T-helper 2 cell treated with Interferon-gamma antibody and Interleukin-4, amounts not matched to agents 100 ng/mL and 5 ng/mL, for 36 hours (primary cell): ENCODE measurements around the gene MAP3K4. TPM values are rescaled to one million over a fixed set of nuclear protein-coding genes. Genes with fewer than 3 reads are reported as not detected.
"Not testable (repeated sequence)": the region's sequence is repeated elsewhere in the genome, so short reads cannot be mapped to it uniquely, and the experiment has no call there.

Experiments used
- intact Hi-C: fragments of 100-400 bp; cut with micrococcal nuclease; formaldehyde crosslinking; loops from one replicate; pipeline ENCODE4 v1.15.1; 2023
- total RNA-seq: library from RNA; stranded (reverse); gene quantifications from 2 replicates; pipeline ENCODE4 v1.2.3, GENCODE V29; 2022

MAP3K4 gene
- total RNA-seq, 1 donor from 2014 or later: 43.7 TPM

GRCh38 chr6:160967351-160967750, 24.2 kb upstream of the MAP3K4 start:
- intact Hi-C loops: no loop called here

GRCh38 chr6:160967833-160968232, 23.7 kb upstream of the MAP3K4 start:
- intact Hi-C loops: no loop called here

GRCh38 chr6:160971171-160971570, 20.4 kb upstream of the MAP3K4 start:
- intact Hi-C loops: no loop called here

GRCh38 chr6:160972111-160972510, 19.5 kb upstream of the MAP3K4 start:
- intact Hi-C loops: no loop called here

GRCh38 chr6:160972594-160972993, 19.0 kb upstream of the MAP3K4 start:
- intact Hi-C loops: not testable (repeated sequence)

- intact Hi-C loops: no loop called here
These were observed 18.0 kb upstream of the MAP3K4 start for GRCh38 chr6:160973311-160974250.

GRCh38 chr6:160974304-160974771, 17.2 kb upstream of the MAP3K4 start:
- intact Hi-C loops: no loop called here

GRCh38 chr6:160975162-160975561, 16.4 kb upstream of the MAP3K4 start:
- intact Hi-C loops: no loop called here

GRCh38 chr6:160975961-160976360, 15.6 kb upstream of the MAP3K4 start:
- intact Hi-C loops: not testable (repeated sequence)

- intact Hi-C loops: no loop called here
These were observed 13.2 kb upstream of the MAP3K4 start for GRCh38 chr6:160978141-160978901.

- intact Hi-C loops: no loop called here
These were observed 12.4 kb upstream of the MAP3K4 start for GRCh38 chr6:160979061-160979708.

GRCh38 chr6:160983377-160983948, 8.1 kb upstream of the MAP3K4 start:
- intact Hi-C loops: not testable (repeated sequence)

- intact Hi-C loops: no loop called here
These were observed 4.7 kb upstream of the MAP3K4 start for GRCh38 chr6:160986851-160987250.

GRCh38 chr6:160987265-160987664, 4.3 kb upstream of the MAP3K4 start:
- intact Hi-C loops: no loop called here

- intact Hi-C loops: loop anchor here (1.0 to 10.0 kb wide), 7 partner anchors 91 to 1736 kb away; partner anchors contain the start of genes AGPAT4, PACRG and PRKN
These were observed 643 bp upstream of the MAP3K4 start for GRCh38 chr6:160990847-160991405.

GRCh38 chr6:160992061-160992979, 751 bp downstream of the MAP3K4 start:
- intact Hi-C loops: loop anchor here (2.0 to 10.0 kb wide), 7 partner anchors 62 to 1735 kb away; partner anchors contain the start of genes PACRG and PRKN

- intact Hi-C loops: loop anchor here (2.0 to 10.0 kb wide), 7 partner anchors 62 to 1734 kb away; partner anchors contain the start of genes PACRG and PRKN
These were observed 1.4 kb downstream of the MAP3K4 start for GRCh38 chr6:160992980-160993314.

GRCh38 chr6:160995271-160995670, 3.7 kb downstream of the MAP3K4 start:
- intact Hi-C loops: loop anchor here (10.0 kb wide), 1 partner anchor 470 kb away; no protein-coding TSS in a partner anchor

- intact Hi-C loops: loop anchor here (10.0 kb wide), 1 partner anchor 471 kb away; no protein-coding TSS in a partner anchor
These were observed 4.6 kb downstream of the MAP3K4 start for GRCh38 chr6:160996131-160996601.
